Putamen (tissue), 1 donor: ENCODE measurements around the gene PCNT.

ENCODE experiments used
- DNase-seq: peaks from one replicate; pipeline ENCODE4 v3.0.0-alpha.2; 2016; ENCODE audit warnings: low spot score

PCNT gene

GRCh38 chr21:46406001-46406400, 82.0 kb downstream of the PCNT start:
- no peak for DNase-seq

- no peak for DNase-seq
Observed at GRCh38 chr21:46409641-46410406, 85.9 kb downstream of the PCNT start.

GRCh38 chr21:46410516-46410915, 86.6 kb downstream of the PCNT start:
- no peak for DNase-seq

GRCh38 chr21:46411236-46411635, 87.3 kb downstream of the PCNT start:
- no peak for DNase-seq

DNA sequence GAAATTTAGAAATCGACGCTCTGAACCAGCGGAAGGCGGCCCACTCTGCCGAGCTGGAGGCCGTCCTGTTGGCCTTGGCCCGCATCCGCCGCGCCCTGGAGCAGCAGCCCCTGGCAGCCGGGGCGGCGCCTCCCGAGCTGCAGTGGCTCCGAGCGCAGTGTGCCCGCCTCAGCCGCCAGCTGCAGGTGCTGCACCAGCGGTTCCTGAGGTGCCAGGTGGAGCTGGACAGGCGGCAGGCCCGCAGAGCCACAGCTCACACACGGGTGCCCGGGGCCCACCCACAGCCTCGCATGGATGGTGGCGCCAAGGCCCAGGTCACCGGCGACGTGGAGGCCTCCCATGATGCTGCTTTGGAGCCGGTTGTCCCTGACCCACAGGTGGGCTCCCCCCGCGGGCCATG, 87.7 kb downstream of the PCNT start:
- no peak for DNase-seq

GRCh38 chr21:46412521-46413364, 88.8 kb downstream of the PCNT start:
- no peak for DNase-seq

DNA sequence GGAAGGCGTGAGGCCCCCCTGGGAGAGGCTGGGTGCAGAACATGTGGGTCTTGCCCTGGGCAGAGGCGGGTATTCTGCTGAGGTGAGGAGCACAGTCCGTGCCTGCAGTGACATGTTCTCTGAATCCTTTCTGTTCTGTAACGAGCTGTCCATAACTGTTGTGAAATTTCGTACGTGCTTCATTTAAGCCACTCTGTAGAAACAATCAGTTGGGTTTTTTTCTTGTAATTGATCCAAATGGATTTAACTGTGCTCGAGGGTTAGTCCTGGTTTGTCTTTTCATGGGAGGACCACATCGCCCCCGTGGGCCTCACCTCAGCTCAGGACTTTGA, 89.4 kb downstream of the PCNT start:
- no peak for DNase-seq

- no peak for DNase-seq
Observed at GRCh38 chr21:46414965-46415275, 91.0 kb downstream of the PCNT start.

GRCh38 chr21:46416551-46416950, 92.6 kb downstream of the PCNT start:
- DNase-seq: no peak

GRCh38 chr21:46418265-46418946, 94.5 kb downstream of the PCNT start:
- no peak for DNase-seq

GRCh38 chr21:46420241-46421190, 96.6 kb downstream of the PCNT start:
- DNase-seq: no peak

GRCh38 chr21:46421191-46421750, 97.3 kb downstream of the PCNT start:
- DNase-seq: no peak

GRCh38 chr21:46421756-46422555, 98.0 kb downstream of the PCNT start:
- DNase-seq: no peak

- no peak for DNase-seq
Observed at GRCh38 chr21:46422636-46423241, 98.8 kb downstream of the PCNT start.

DNA sequence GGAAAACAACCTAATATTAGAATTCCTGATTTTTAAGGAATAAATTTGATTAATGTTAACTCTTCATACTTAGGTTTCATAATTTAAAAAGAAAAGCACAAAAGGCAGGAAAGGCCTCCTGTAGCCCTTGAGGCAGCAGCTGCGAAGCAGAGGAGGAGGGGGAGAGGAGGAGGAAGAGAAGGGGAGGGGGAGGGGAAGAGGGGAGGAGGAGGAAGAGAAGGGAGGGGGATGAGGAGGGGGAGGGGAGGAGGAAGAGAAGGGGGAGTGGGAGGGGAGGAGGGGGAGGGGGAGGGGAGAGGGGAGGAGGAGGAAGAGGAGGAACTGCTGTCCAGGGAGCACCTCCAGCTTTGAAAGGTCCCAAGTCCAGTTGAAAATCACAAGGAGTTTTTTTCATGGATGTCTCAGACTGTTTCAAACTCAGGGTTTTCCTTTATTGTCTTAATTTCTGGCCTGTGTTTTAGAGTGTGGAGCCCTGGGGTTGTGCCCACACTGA, 99.6 kb downstream of the PCNT start:
- DNase-seq: no peak

GRCh38 chr21:46424039-46424591, 100.2 kb downstream of the PCNT start:
- no peak for DNase-seq

- no peak for DNase-seq
Observed at GRCh38 chr21:46424621-46425020, 100.7 kb downstream of the PCNT start.

DNA sequence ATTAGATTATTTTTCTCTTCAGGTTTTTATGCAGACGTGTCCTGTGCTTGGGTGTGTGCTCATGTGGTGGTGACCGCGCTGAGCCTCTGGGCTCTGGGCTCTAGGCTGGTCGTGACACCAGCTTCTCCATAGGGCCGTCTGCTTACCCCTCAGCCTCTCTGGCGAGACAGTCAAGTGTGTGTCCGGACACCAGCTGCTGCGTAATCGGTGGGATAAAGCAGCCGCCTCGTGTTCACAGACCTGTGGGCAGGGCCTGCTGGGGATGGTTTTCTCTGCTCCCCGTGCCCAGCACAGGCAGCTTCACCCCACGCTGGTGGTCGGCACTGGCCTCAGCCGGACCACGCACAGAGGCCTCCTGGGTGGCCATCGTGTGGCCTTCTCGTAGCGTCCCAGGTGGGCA, 101.1 kb downstream of the PCNT start:
- DNase-seq: no peak

GRCh38 chr21:46425571-46425970, 101.6 kb downstream of the PCNT start:
- no peak for DNase-seq
